NT2/D1 (cell line): ENCODE measurements around the gene OR2AJ1.

Source experiments
- SUZ12 ChIP-seq: IDR thresholded peaks from 2 replicates; pipeline ENCODE4 v1.6.1; 2011; ENCODE audit not compliant: insufficient read length, insufficient read depth; ENCODE audit errors: extremely low read depth
- YY1 ChIP-seq: IDR thresholded peaks from 2 replicates; pipeline ENCODE4 v1.6.1; 2011; ENCODE audit not compliant: insufficient read length, insufficient read depth
- ZNF274 ChIP-seq: IDR thresholded peaks from 2 replicates; pipeline ENCODE4 v1.6.1; 2011; ENCODE audit warnings: mild to moderate bottlenecking, low read depth, low read length

GRCh38 chr1:247883346-247883745 lies 41.3 kb upstream of the OR2AJ1 start:
- TF ChIP-seq YY1 (no peak), SUZ12 (no peak), ZNF274 (no peak)
